GM21367 (cell line): Measurements from ENCODE around the gene CNTNAP2.
"Not testable (repeated sequence)": the region's sequence is repeated elsewhere in the genome, so short reads cannot be mapped to it uniquely, and the experiment has no call there.

Source experiments
- ATAC-seq: cut with Tn5 transposase; IDR thresholded peaks from one replicate; pipeline ENCODE4 v1.9.1; 2021; ENCODE audit not compliant: unreplicated experiment

CNTNAP2 gene

GRCh38 chr7:148264933-148265557, 2148.4 kb downstream of the CNTNAP2 start:
- ATAC-seq = peak; percentile 47

- no peak for ATAC-seq
Observed at GRCh38 chr7:148265896-148266295, 2149.3 kb downstream of the CNTNAP2 start.

GRCh38 chr7:148266795-148267194, 2150.2 kb downstream of the CNTNAP2 start:
- ATAC-seq = no peak

GRCh38 chr7:148270576-148270975, 2154.0 kb downstream of the CNTNAP2 start:
- ATAC-seq = no peak

- ATAC-seq = no peak
Observed at GRCh38 chr7:148274118-148274517, 2157.5 kb downstream of the CNTNAP2 start.

GRCh38 chr7:148275359-148275890, 2158.8 kb downstream of the CNTNAP2 start:
- ATAC-seq = no peak

- no peak for ATAC-seq
Observed at GRCh38 chr7:148276314-148277041, 2159.9 kb downstream of the CNTNAP2 start.

GRCh38 chr7:148277042-148277660, 2160.6 kb downstream of the CNTNAP2 start:
- no peak for ATAC-seq

GRCh38 chr7:148286150-148286549, 2169.5 kb downstream of the CNTNAP2 start:
- ATAC-seq = no peak

- ATAC-seq = no peak
Observed at GRCh38 chr7:148287538-148287937, 2170.9 kb downstream of the CNTNAP2 start.

- no peak for ATAC-seq
Observed at GRCh38 chr7:148288592-148289151, 2172.1 kb downstream of the CNTNAP2 start.

GRCh38 chr7:148289630-148290029, 2173.0 kb downstream of the CNTNAP2 start:
- no peak for ATAC-seq

- ATAC-seq = no peak
Observed at GRCh38 chr7:148290538-148290937, 2173.9 kb downstream of the CNTNAP2 start.

GRCh38 chr7:148291799-148292198, 2175.2 kb downstream of the CNTNAP2 start:
- ATAC-seq = no peak

GRCh38 chr7:148296994-148297644, 2180.5 kb downstream of the CNTNAP2 start:
- ATAC-seq = no peak

- not testable (repeated sequence) for ATAC-seq
Observed at GRCh38 chr7:148298768-148299167, 2182.2 kb downstream of the CNTNAP2 start.

GRCh38 chr7:148299350-148300276, 2183.0 kb downstream of the CNTNAP2 start:
- no peak for ATAC-seq

- ATAC-seq = not testable (repeated sequence)
Observed at GRCh38 chr7:148302436-148302835, 2185.8 kb downstream of the CNTNAP2 start.

GRCh38 chr7:148303295-148304082, 2186.9 kb downstream of the CNTNAP2 start:
- ATAC-seq = no peak
